Measurements from ENCODE around the gene RPUSD3.
"Not testable (repeated sequence)": the region's sequence is repeated elsewhere in the genome, so short reads cannot be mapped to it uniquely, and the experiment has no call there.

RPUSD3 gene

GRCh38 chr3:9869955-9870354 lies 26.1 kb upstream of the RPUSD3 start:
- no peaks in the 10 kb centered on the region for H3K36me3 Mint-ChIP-seq (ENCODE audit: low read depth)
- H3K27ac Mint-ChIP-seq, result no peak overlapping the region
- no peaks in the 10 kb centered on the region for H3K4me1 Mint-ChIP-seq
- DNase-seq, result no peak
- TF ChIP-seq, protein P1, sequence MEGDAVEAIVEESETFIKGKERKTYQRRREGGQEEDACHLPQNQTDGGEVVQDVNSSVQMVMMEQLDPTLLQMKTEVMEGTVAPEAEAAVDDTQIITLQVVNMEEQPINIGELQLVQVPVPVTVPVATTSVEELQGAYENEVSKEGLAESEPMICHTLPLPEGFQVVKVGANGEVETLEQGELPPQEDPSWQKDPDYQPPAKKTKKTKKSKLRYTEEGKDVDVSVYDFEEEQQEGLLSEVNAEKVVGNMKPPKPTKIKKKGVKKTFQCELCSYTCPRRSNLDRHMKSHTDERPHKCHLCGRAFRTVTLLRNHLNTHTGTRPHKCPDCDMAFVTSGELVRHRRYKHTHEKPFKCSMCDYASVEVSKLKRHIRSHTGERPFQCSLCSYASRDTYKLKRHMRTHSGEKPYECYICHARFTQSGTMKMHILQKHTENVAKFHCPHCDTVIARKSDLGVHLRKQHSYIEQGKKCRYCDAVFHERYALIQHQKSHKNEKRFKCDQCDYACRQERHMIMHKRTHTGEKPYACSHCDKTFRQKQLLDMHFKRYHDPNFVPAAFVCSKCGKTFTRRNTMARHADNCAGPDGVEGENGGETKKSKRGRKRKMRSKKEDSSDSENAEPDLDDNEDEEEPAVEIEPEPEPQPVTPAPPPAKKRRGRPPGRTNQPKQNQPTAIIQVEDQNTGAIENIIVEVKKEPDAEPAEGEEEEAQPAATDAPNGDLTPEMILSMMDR (IDR thresholded peaks at IDR 0.05), result no peak
- H3K4me3 Mint-ChIP-seq, result no peak overlapping the region
- H3K9me3 Mint-ChIP-seq, result no peaks in the 10 kb centered on the region
- peaks cover 13% of the 10 kb centered on the region for H3K27me3 Mint-ChIP-seq (ENCODE audit: low read depth, poor library complexity)

DNA sequence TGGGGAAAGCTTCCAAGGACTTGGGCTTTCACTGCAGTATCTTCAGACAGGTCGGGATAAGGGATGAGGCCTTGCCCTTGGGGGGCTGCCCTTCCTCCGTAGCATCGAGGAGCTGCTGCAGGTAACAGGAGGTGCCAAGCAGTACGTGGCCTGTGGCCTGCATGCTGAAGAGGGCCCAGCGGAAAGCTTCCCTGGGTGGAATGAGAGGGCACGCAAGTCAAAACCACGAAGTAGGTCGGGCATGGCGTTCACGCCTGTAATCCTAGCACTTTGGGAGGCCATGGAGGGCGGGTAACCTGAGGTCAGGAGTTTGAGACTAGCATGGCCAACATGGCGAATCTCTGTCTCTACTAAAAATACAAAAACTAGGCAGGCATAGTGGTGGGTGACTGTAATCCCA lies 23.3 kb upstream of the RPUSD3 start:
- Mint-ChIP-seq H3K9me3 (no peaks in the 10 kb centered on the region), H3K36me3 (ENCODE audit: low read depth) (no peaks in the 10 kb centered on the region), H3K27ac (no peak overlapping the region), H3K4me1 (peaks cover 9% of the 10 kb centered on the region), H3K27me3 (ENCODE audit: low read depth, poor library complexity) (peaks cover 15% of the 10 kb centered on the region), H3K4me3 (no peak overlapping the region)
- TF ChIP-seq, protein P1 (IDR thresholded peaks at IDR 0.05), result no peak
- DNase-seq, result no peak

DNA sequence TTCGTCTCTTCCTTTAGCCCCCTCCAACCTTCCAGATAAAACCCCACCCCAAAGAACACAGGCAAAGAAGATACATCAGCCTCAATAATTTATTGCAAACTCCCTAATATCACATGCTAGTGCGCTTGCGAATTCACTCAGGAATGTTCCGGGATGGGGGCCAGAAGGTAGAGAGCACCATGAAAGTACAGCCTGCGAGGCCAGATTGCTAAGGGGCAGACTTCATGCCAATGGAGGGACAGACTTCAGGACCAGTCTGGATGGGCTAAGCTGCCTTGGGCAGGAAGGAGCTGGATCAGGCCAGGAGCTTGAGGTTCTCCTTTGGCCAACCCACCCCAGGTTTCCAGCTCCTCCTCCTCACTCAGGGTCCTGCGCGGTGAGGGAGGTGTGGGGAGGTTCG lies 22.8 kb upstream of the RPUSD3 start:
- Mint-ChIP-seq H3K36me3 (ENCODE audit: low read depth) (no peaks in the 10 kb centered on the region), H3K27ac (no peak overlapping the region)

DNA sequence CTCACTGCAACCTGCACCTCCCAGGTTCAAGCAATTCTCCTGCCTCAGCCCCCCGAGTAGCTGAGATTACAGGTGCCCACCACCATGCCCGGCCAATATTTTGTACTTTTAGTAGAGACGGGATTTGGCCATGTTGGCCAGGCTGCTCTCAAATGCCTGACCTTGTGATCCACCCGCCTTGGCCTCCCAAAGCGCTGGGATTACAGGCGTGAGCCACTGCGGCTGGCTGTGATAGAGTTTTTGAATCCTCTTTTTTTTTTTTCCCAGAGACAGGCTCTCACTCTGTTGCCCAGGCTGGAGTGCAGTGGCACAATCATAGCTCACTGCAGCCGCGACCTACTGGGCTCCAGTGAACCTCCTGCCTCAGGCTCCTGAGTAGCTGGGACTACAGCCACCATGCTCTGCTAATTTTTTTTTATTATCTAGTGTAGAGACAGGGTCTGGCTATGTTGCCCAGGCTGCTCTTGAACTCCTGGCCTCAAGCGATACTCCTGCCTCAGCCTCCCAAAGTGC lies 21.4 kb upstream of the RPUSD3 start:
- not testable (repeated sequence) for DNase-seq; H3K27ac Mint-ChIP-seq; H3K9me3 Mint-ChIP-seq; H3K36me3 Mint-ChIP-seq (ENCODE audit: low read depth); H3K4me3 Mint-ChIP-seq
- Mint-ChIP-seq H3K4me1 (peaks cover 20% of the 10 kb centered on the region), H3K27me3 (ENCODE audit: low read depth, poor library complexity) (peaks cover 19% of the 10 kb centered on the region)

More for the DNA sequence above, 22.8 kb upstream of the RPUSD3 start:
- no peaks in the 10 kb centered on the region for H3K9me3 Mint-ChIP-seq
- peaks cover 13% of the 10 kb centered on the region for H3K4me1 Mint-ChIP-seq
- H3K27me3 Mint-ChIP-seq (ENCODE audit: low read depth, poor library complexity), result peaks cover 15% of the 10 kb centered on the region
- H3K4me3 Mint-ChIP-seq, result no peak overlapping the region
- DNase-seq, result no peak
- TF ChIP-seq, protein P1 (IDR thresholded peaks at IDR 0.05), result no peak

DNA sequence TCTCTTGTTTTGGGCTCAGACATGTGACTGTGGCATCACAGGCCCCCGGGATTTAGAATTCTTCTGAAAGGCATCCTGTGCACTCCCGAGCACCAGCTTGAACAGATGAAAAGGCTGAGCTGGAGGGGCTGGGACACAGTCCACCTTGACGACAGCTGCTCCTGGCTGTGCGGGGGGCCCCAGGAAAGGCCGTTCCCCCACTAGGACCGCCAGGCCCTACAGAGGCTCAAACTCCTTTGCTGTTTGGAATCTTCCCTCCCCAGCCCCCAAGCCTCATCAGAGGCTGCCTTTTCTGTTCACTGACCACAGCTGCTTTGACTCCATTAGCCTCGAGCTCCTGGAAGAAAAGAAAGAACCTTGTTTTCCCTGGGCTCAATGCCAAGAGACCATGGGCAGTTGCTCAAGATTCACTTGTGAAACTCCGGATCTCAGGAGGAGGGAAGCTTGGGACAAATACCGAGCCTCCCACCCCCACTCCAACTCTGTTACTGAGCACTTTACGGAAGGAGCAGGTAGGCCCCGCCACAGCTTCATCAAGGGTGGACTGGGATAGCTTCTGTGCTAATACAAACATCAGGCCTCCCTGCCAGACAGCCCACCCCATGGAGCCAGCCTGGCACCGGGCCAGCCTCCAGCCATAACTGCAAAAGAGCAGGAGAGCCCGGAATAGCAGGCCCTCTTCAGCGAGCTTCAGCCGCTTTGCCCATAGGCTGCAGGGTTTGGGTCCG lies 20.6 kb upstream of the RPUSD3 start:
- H3K27me3 Mint-ChIP-seq (ENCODE audit: low read depth, poor library complexity), result peaks cover 16% of the 10 kb centered on the region
- peaks cover 20% of the 10 kb centered on the region for H3K4me1 Mint-ChIP-seq
- H3K36me3 Mint-ChIP-seq (ENCODE audit: low read depth), result no peaks in the 10 kb centered on the region
- H3K4me3 Mint-ChIP-seq, result no peak overlapping the region
- no peaks in the 10 kb centered on the region for H3K9me3 Mint-ChIP-seq
- H3K27ac Mint-ChIP-seq, result no peak overlapping the region
- TF ChIP-seq, protein P1 (IDR thresholded peaks at IDR 0.05), result no peak
- no peak for DNase-seq

DNA sequence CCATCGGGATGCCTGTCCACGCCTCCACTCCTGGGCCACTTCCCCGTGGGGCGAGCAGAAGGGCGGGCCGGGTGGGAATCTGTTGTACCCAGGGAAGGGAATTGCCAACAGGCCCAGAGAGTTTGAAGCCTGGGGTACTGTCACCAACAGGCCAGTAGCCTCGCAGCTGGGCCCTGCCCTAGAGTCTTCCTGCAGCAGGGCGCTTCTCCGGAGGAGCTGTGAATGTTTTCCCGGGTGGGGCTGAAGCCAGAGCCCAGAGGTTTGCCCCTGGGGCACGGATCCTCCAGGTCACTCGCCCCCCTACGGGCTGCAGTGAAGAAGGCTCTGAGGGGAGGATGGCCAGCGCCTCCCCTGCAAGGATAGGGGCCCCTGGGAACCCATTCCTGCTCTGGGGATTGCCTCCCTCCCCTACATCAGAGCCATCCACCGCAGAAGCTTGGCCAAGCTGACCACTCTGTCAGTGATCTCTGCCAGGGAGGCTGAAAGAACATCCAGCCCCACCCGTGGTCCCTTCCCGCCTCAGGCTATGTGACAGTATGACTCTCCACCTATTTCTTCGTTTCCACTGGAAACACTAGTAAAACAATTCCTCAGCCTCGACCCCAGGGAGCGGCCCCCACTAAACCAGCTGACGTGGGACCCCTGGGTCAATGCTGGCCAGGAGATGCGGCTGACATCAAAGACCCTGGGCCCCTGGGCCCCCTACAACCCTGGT lies 19.4 kb upstream of the RPUSD3 start:
- Mint-ChIP-seq H3K4me3 (no peak overlapping the region), H3K27me3 (ENCODE audit: low read depth, poor library complexity) (peaks cover 14% of the 10 kb centered on the region)

More for the DNA sequence above, 19.4 kb upstream of the RPUSD3 start:
- Mint-ChIP-seq H3K36me3 (ENCODE audit: low read depth) (no peaks in the 10 kb centered on the region), H3K27ac (no peak overlapping the region), H3K9me3 (no peaks in the 10 kb centered on the region), H3K4me1 (peaks cover 24% of the 10 kb centered on the region)
- no peak for DNase-seq
- TF ChIP-seq, protein P1 (IDR thresholded peaks at IDR 0.05), result no peak

All from nephron progenitor cell (in vitro differentiated cells).